Body of pancreas (tissue), 4 donors: ENCODE data around the gene PPP4R3B. TPM values are rescaled to one million over a fixed set of nuclear protein-coding genes. Genes with fewer than 3 reads are reported as not detected.
A peak's percentile ranks its signal among the peaks of the same experiment; 100 is the strongest.

Source experiments
- ATAC-seq: fragments of 150-250 bp; one replicate; pipeline ENCODE4 v1.9.1; 2016
- DNase-seq, 4 donors: peaks; one replicate each; pipeline ENCODE4 v3.0.0-alpha.2; 2019
- H3K27ac ChIP-seq, 4 donors: fragments of 200-600 bp; sonication (generic); 1 replicate in 3 of 4; 2 replicates in 1 of 4; pipeline versions ENCODE4 v1.5.1 to v1.6.1; 2016 to 2019; ENCODE audit warnings: mild to moderate bottlenecking in 1 of 4, mixed read lengths in 1 of 4, moderate library complexity in 1 of 4
- H3K27me3 ChIP-seq, 2 donors: fragments of 200-600 bp; sonication (generic); one replicate each; pipeline ENCODE4 v1.6.0; 2016; ENCODE audit warnings: mild to moderate bottlenecking in 1 of 2
- H3K36me3 ChIP-seq, 2 donors: fragments of 200-600 bp; sonication (generic); replicated peaks in 1 of 2; 2 replicates each; pipeline ENCODE4 v1.5.1; 2016; ENCODE audit warnings: low read depth in 2 of 2; ENCODE audit not compliant: insufficient read depth in 1 of 2
- H3K4me1 ChIP-seq: fragments of 200-600 bp; sonication (generic); one replicate; pipeline ENCODE4 v1.6.0; 2016
- H3K4me3 ChIP-seq, 2 donors: fragments of 200-600 bp; sonication (generic); 1 replicate in 1 of 2; 2 replicates in 1 of 2; pipeline ENCODE4 v1.5.1; 2016 to 2019
- H3K9me3 ChIP-seq, 3 donors: fragments of 200-600 bp; sonication (generic); 1 replicate in 2 of 3; 2 replicates in 1 of 3; pipeline ENCODE4 v1.5.1; 2016
- CTCF ChIP-seq, 7 experiments: fragments of 450-650 bp in 4 of 7; fragments of 200-600 bp in 3 of 7; sonication (generic) in 3 of 7; IDR thresholded peaks; one replicate each; pipeline ENCODE4 v1.5.1; 2016 to 2019; ENCODE audit warnings: antibody characterized with exemption in 7 of 7
- POLR2A ChIP-seq, 3 donors: fragments of 450-650 bp; IDR thresholded peaks; one replicate each; pipeline ENCODE4 v1.6.1; 2016; ENCODE audit warnings: antibody characterized with exemption in 3 of 3, mild to moderate bottlenecking in 2 of 3
- WGBS, 2 donors: methylation state at CpG; one replicate each; pipeline ENCODE4 v1.1.5; 2017; 5-methylcytosine and 5-hydroxymethylcytosine counted together
- intact Hi-C: fragments of 100-400 bp; cut with DNase I; formaldehyde crosslinking; loops from one replicate; pipeline ENCODE4 v1.15.1; 2023
- total RNA-seq, 2 donors: library from RNA; depleted of rRNA; stranded (reverse); fragments of >200 nt; gene quantifications; one replicate each; pipeline ENCODE4 v1.1.0, GENCODE V29; 2016

The PPP4R3B gene
- total RNA-seq, 2 donors from 2014 or later = 46.4 to 50.1 TPM

- intact Hi-C loops = no loop called here
- Histone ChIP-seq H3K27me3 (no peaks in the 10 kb centered on the region), H3K4me1 (peaks cover under 1% of the 10 kb centered on the region), H3K9me3 (no peaks in the 10 kb centered on the region), H3K36me3 (peaks cover 0 to 3% of the 10 kb centered on the region in 2 donors), H3K4me3 (no peak overlapping the region), H3K27ac (no peak overlapping the region)
- 79 to 92% methylated on average over 6 of the region's 6 CpGs for WGBS, 2 donors
- TF ChIP-seq CTCF (IDR thresholded peaks at IDR 0.05) (no peak), POLR2A (IDR thresholded peaks at IDR 0.05) (no peak)
- no peak for ATAC-seq
- DNase-seq = no peak
Measured at GRCh38 chr2:55530539-55531081, 86.8 kb downstream of the PPP4R3B start.

GRCh38 chr2:55526174-55526573 is 91.2 kb downstream of the PPP4R3B start:
- intact Hi-C loops = no loop called here
- TF ChIP-seq POLR2A (IDR thresholded peaks at IDR 0.05) (no peak), CTCF (IDR thresholded peaks at IDR 0.05) (no peak)
- Histone ChIP-seq H3K4me3 (no peak overlapping the region), H3K27ac (no peak overlapping the region), H3K36me3 (peaks cover 0 to 1% of the 10 kb centered on the region in 2 donors), H3K27me3 (no peaks in the 10 kb centered on the region), H3K4me1 (peaks cover 11% of the 10 kb centered on the region), H3K9me3 (no peaks in the 10 kb centered on the region)
- DNase-seq (no peak), ATAC-seq (no peak)
- 90 to 95% methylated on average over 1 of the region's 1 CpG for WGBS, 2 donors

- DNase-seq = peak; percentile 29 to 65 (median 55)
- no peaks in the 10 kb centered on the region for H3K27me3 ChIP-seq
- intact Hi-C loops = no loop called here
- 55 to 74% methylated on average over 5 of the region's 5 CpGs for WGBS, 2 donors
- peaks cover 0 to 1% of the 10 kb centered on the region in 2 donors for H3K36me3 ChIP-seq
- no peak overlapping the region for H3K4me3 ChIP-seq
- peaks cover 16% of the 10 kb centered on the region for H3K4me1 ChIP-seq
- H3K27ac ChIP-seq = peak overlapping the region in 1 of 4 donors; percentile 32
- peak; percentile 84 for ATAC-seq
- TF ChIP-seq CTCF (IDR thresholded peaks at IDR 0.05) = no peak
- no peak for TF ChIP-seq POLR2A (IDR thresholded peaks at IDR 0.05)
- no peaks in the 10 kb centered on the region for H3K9me3 ChIP-seq
Measured at GRCh38 chr2:55524884-55525437, 92.5 kb downstream of the PPP4R3B start.

- intact Hi-C loops = no loop called here
- Histone ChIP-seq H3K27ac (peak overlapping the region; percentile 75 to 84 (median 83)), H3K9me3 (no peaks in the 10 kb centered on the region), H3K36me3 (no peaks in the 10 kb centered on the region), H3K4me1 (peaks cover 12% of the 10 kb centered on the region), H3K27me3 (no peaks in the 10 kb centered on the region), H3K4me3 (peak overlapping the region; percentile 54 to 73)
- ATAC-seq (peak; percentile 9), DNase-seq (peak; percentile 15 to 29 (median 21))
- no peak for TF ChIP-seq POLR2A (IDR thresholded peaks at IDR 0.05)
- no peak for TF ChIP-seq CTCF (IDR thresholded peaks at IDR 0.05)
- WGBS, 2 donors = 0% methylated on average over 35 of the region's 35 CpGs
Measured at GRCh38 chr2:55519938-55520885, 97.2 kb downstream of the PPP4R3B start.
